Activated CD4-positive, CD25-positive, alpha-beta regulatory T cell treated with anti-CD3 and anti-CD28 coated beads, Interleukin-2, amount 50 U/mL, for 72 hours (primary cell): ENCODE measurements around the gene DCC.
"Not testable (repeated sequence)": the region's sequence is repeated elsewhere in the genome, so short reads cannot be mapped to it uniquely, and the experiment has no call there.

Experiments
- DNase-seq: peaks from one replicate; pipeline ENCODE4 v3.0.0; 2021

The DCC gene

GRCh38 chr18:53443831-53444230 lies 1103.8 kb downstream of the DCC start:
- no peak for DNase-seq

- no peak for DNase-seq
These were observed 1111.9 kb downstream of the DCC start for GRCh38 chr18:53451902-53452301.

GRCh38 chr18:53457068-53457467 lies 1117.1 kb downstream of the DCC start:
- no peak for DNase-seq

GRCh38 chr18:53458268-53458667 lies 1118.3 kb downstream of the DCC start:
- DNase-seq, result no peak

GRCh38 chr18:53458944-53459580 lies 1119.1 kb downstream of the DCC start:
- no peak for DNase-seq

GRCh38 chr18:53467756-53468155 lies 1127.8 kb downstream of the DCC start:
- no peak for DNase-seq

GRCh38 chr18:53468173-53468572 lies 1128.2 kb downstream of the DCC start:
- not testable (repeated sequence) for DNase-seq

- DNase-seq, result no peak
These were observed 1132.5 kb downstream of the DCC start for GRCh38 chr18:53472546-53472945.

- DNase-seq, result no peak
These were observed 1138.2 kb downstream of the DCC start for GRCh38 chr18:53478155-53478554.

GRCh38 chr18:53486296-53486695 lies 1146.3 kb downstream of the DCC start:
- no peak for DNase-seq

GRCh38 chr18:53489266-53489665 lies 1149.3 kb downstream of the DCC start:
- no peak for DNase-seq

GRCh38 chr18:53490019-53490418 lies 1150.0 kb downstream of the DCC start:
- no peak for DNase-seq

- DNase-seq, result no peak
These were observed 1156.0 kb downstream of the DCC start for GRCh38 chr18:53496028-53496427.

- DNase-seq, result no peak
These were observed 1164.0 kb downstream of the DCC start for GRCh38 chr18:53503914-53504441.

GRCh38 chr18:53508529-53508928 lies 1168.5 kb downstream of the DCC start:
- no peak for DNase-seq

GRCh38 chr18:53509886-53510285 lies 1169.9 kb downstream of the DCC start:
- DNase-seq, result no peak

GRCh38 chr18:53511725-53512124 lies 1171.7 kb downstream of the DCC start:
- not testable (repeated sequence) for DNase-seq

GRCh38 chr18:53521068-53521467 lies 1181.1 kb downstream of the DCC start:
- DNase-seq, result no peak

GRCh38 chr18:53526101-53526870 lies 1186.3 kb downstream of the DCC start:
- DNase-seq, result no peak

- no peak for DNase-seq
These were observed 1187.4 kb downstream of the DCC start for GRCh38 chr18:53527365-53527764.

- no peak for DNase-seq
These were observed 1191.2 kb downstream of the DCC start for GRCh38 chr18:53531187-53531586.

- DNase-seq, result no peak
These were observed 1191.9 kb downstream of the DCC start for GRCh38 chr18:53531896-53532295.

- DNase-seq, result no peak
These were observed 1194.2 kb downstream of the DCC start for GRCh38 chr18:53534203-53534602.

- DNase-seq, result no peak
These were observed 1194.7 kb downstream of the DCC start for GRCh38 chr18:53534695-53535094.
